Neural cell (in vitro differentiated cells): Measurements from ENCODE around the gene RAD51B.

Experiments
- EP300 ChIP-seq: fragments of 450-650 bp; conservative IDR thresholded peaks from 2 replicates; pipeline ENCODE4 v1.6.1; 2014; ENCODE audit warnings: antibody characterized with exemption, mild to moderate bottlenecking, moderate library complexity; ENCODE audit not compliant: poor library complexity, severe bottlenecking
- EZH2 ChIP-seq: fragments of 200-600, 300-800 bp; shearing (Covaris generic), sonication (generic); IDR thresholded peaks from 2 replicates; pipeline ENCODE4 v1.6.1; 2014; ENCODE audit warnings: antibody characterized with exemption, low read length, borderline replicate concordance, mild to moderate bottlenecking; ENCODE audit not compliant: insufficient read depth, poor library complexity, severe bottlenecking
- MXI1 ChIP-seq: fragments of 450-650 bp; conservative IDR thresholded peaks from 2 replicates; pipeline ENCODE4 v1.6.1; 2014; ENCODE audit warnings: antibody characterized with exemption, mild to moderate bottlenecking; ENCODE audit not compliant: poor library complexity, severe bottlenecking
- POLR2AphosphoS5 ChIP-seq: IDR thresholded peaks from 2 replicates; pipeline ENCODE4 v1.6.1; 2012
- RAD21 ChIP-seq: fragments of 450-650 bp; conservative IDR thresholded peaks from 2 replicates; pipeline ENCODE4 v1.6.1; 2014; ENCODE audit warnings: antibody characterized with exemption, mild to moderate bottlenecking, moderate library complexity
- SMC3 ChIP-seq: fragments of 450-650 bp; conservative IDR thresholded peaks from 2 replicates; pipeline ENCODE4 v1.6.1; 2014; ENCODE audit warnings: antibody characterized with exemption, mild to moderate bottlenecking, moderate library complexity; ENCODE audit not compliant: poor library complexity
- TAF1 ChIP-seq: IDR thresholded peaks from 2 replicates; pipeline ENCODE4 v1.6.1; 2012; ENCODE audit warnings: low read depth
- TF ChIP-seq, protein P1 (sequence below): fragments of 450-650 bp; IDR thresholded peaks from 2 replicates; pipeline ENCODE4 v1.5.1; 2014; ENCODE audit warnings: antibody characterized with exemption, mild to moderate bottlenecking, moderate library complexity; ENCODE audit not compliant: poor library complexity, severe bottlenecking
- TF ChIP-seq, protein P2 (sequence below): IDR thresholded peaks from 2 replicates; pipeline ENCODE4 v1.6.1; 2012; ENCODE audit warnings: borderline replicate concordance

DNA sequence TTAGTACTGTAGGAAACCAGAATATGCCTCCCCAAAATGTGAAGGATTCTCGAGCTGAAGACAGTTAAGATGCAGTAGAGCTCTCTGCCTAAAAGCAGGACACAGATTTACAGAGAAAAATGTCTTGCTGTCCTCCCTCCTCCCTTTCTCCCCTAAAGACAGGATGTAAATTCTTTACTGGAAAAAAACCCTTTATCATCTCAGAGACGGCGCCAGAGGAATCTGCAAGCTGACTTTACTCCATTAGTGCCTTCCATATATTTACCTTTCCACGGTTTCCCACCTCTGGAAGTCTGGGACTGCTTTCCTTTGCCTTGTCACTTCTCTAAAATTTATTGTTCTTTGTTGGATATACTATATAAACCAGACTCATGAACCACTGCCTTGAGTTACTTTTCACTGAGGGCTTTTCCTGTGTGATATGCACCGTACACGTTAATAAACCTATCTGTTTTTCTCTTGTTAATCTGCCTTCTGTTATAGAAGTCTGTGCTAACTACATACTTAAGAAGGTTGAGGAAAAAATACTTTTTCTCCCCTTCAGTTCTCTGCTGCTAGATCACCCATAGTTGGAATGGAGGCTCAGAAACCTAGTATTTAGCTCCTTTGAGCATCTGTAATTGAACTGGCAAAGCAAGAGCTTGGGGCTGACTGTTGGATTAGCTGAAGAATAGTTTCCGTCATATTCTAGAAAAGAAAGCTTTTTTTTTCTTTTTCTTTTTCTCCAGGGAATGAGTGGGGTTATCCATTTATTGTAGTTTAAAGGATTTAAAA lies 99.9 kb downstream of the RAD51B start:
- TF ChIP-seq, protein P1, sequence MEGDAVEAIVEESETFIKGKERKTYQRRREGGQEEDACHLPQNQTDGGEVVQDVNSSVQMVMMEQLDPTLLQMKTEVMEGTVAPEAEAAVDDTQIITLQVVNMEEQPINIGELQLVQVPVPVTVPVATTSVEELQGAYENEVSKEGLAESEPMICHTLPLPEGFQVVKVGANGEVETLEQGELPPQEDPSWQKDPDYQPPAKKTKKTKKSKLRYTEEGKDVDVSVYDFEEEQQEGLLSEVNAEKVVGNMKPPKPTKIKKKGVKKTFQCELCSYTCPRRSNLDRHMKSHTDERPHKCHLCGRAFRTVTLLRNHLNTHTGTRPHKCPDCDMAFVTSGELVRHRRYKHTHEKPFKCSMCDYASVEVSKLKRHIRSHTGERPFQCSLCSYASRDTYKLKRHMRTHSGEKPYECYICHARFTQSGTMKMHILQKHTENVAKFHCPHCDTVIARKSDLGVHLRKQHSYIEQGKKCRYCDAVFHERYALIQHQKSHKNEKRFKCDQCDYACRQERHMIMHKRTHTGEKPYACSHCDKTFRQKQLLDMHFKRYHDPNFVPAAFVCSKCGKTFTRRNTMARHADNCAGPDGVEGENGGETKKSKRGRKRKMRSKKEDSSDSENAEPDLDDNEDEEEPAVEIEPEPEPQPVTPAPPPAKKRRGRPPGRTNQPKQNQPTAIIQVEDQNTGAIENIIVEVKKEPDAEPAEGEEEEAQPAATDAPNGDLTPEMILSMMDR: no peak
- TF ChIP-seq RAD21 (no peak), POLR2AphosphoS5 (no peak), EP300 (no peak), MXI1 (no peak), EZH2 (no peak), SMC3 (no peak), TAF1 (no peak)
- TF ChIP-seq, protein P2, sequence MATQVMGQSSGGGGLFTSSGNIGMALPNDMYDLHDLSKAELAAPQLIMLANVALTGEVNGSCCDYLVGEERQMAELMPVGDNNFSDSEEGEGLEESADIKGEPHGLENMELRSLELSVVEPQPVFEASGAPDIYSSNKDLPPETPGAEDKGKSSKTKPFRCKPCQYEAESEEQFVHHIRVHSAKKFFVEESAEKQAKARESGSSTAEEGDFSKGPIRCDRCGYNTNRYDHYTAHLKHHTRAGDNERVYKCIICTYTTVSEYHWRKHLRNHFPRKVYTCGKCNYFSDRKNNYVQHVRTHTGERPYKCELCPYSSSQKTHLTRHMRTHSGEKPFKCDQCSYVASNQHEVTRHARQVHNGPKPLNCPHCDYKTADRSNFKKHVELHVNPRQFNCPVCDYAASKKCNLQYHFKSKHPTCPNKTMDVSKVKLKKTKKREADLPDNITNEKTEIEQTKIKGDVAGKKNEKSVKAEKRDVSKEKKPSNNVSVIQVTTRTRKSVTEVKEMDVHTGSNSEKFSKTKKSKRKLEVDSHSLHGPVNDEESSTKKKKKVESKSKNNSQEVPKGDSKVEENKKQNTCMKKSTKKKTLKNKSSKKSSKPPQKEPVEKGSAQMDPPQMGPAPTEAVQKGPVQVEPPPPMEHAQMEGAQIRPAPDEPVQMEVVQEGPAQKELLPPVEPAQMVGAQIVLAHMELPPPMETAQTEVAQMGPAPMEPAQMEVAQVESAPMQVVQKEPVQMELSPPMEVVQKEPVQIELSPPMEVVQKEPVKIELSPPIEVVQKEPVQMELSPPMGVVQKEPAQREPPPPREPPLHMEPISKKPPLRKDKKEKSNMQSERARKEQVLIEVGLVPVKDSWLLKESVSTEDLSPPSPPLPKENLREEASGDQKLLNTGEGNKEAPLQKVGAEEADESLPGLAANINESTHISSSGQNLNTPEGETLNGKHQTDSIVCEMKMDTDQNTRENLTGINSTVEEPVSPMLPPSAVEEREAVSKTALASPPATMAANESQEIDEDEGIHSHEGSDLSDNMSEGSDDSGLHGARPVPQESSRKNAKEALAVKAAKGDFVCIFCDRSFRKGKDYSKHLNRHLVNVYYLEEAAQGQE: no peak
